HL-60 (cell line): ENCODE measurements around the gene AQP4.

Experiments used
- DNase-seq, 2 experiments: peaks; one replicate each; pipeline ENCODE4 v3.0.0-alpha.2; 2010 to 2020; ENCODE audit warnings: low read depth in 1 of 2, low spot score in 1 of 2
- H3K27ac ChIP-seq: fragments of 250-450 bp; sonication (Bioruptor Pico); replicated peaks from 2 replicates; pipeline ENCODE4 v1.5.1; 2020; ENCODE audit warnings: mild to moderate bottlenecking, moderate library complexity
- H3K27me3 ChIP-seq: fragments of 250-450 bp; sonication (Bioruptor Pico); 2 replicates; pipeline ENCODE4 v1.5.1; 2021; ENCODE audit warnings: mild to moderate bottlenecking, moderate library complexity; ENCODE audit not compliant: insufficient read depth, poor library complexity, severe bottlenecking
- H3K4me3 ChIP-seq: replicated peaks from 2 replicates; pipeline ENCODE4 v1.5.1; 2011; ENCODE audit warnings: mild to moderate bottlenecking, control low read depth, low read length; ENCODE audit not compliant: insufficient read depth
- GABPA ChIP-seq: IDR thresholded peaks from 2 replicates; pipeline ENCODE4 v1.6.1; 2012; ENCODE audit warnings: low read depth
- POLR2AphosphoS5 ChIP-seq: IDR thresholded peaks from 2 replicates; pipeline ENCODE4 v1.6.1; 2012; ENCODE audit warnings: low read depth
- SPI1 ChIP-seq: IDR thresholded peaks from 2 replicates; pipeline ENCODE4 v1.6.1; 2012; ENCODE audit warnings: low read depth, mild to moderate bottlenecking, borderline replicate concordance
- TF ChIP-seq, protein P1 (sequence below): IDR thresholded peaks from one replicate; pipeline ENCODE4 v1.5.1; 2011; ENCODE audit warnings: low read length, control low read depth, inconsistent platforms; ENCODE audit not compliant: insufficient read depth
- TF ChIP-seq, protein P2 (sequence below): IDR thresholded peaks from 2 replicates; pipeline ENCODE4 v1.6.1; 2012; ENCODE audit warnings: low read depth; ENCODE audit not compliant: insufficient replicate concordance

The AQP4 gene

DNA sequence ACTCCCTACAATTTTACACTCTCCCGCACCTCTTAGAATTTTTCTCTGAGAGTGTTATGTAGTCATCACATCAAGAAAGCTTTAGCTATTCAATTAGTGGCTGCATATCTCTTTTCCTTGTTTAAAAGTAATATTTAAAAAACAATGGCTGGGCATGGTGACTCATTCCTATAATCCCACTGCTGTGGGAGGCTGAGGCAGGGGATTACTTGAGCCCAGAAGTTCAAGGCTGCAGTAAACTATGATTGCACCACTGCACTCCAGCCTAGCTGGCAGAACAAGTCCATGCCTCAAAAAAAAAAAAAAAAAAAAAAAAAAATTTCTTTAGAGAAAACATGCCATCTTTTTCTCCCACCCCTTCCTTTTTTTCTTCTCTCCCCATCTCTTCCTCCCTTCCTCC lies 44.3 kb downstream of the AQP4 start:
- DNase-seq, result no peak
- no peaks in the 10 kb centered on the region for H3K27me3 ChIP-seq
- H3K27ac ChIP-seq, result no peak overlapping the region
- TF ChIP-seq POLR2AphosphoS5 (no peak), SPI1 (no peak), GABPA (no peak)
- TF ChIP-seq, protein P1, sequence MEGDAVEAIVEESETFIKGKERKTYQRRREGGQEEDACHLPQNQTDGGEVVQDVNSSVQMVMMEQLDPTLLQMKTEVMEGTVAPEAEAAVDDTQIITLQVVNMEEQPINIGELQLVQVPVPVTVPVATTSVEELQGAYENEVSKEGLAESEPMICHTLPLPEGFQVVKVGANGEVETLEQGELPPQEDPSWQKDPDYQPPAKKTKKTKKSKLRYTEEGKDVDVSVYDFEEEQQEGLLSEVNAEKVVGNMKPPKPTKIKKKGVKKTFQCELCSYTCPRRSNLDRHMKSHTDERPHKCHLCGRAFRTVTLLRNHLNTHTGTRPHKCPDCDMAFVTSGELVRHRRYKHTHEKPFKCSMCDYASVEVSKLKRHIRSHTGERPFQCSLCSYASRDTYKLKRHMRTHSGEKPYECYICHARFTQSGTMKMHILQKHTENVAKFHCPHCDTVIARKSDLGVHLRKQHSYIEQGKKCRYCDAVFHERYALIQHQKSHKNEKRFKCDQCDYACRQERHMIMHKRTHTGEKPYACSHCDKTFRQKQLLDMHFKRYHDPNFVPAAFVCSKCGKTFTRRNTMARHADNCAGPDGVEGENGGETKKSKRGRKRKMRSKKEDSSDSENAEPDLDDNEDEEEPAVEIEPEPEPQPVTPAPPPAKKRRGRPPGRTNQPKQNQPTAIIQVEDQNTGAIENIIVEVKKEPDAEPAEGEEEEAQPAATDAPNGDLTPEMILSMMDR, result no peak
- TF ChIP-seq, protein P2, sequence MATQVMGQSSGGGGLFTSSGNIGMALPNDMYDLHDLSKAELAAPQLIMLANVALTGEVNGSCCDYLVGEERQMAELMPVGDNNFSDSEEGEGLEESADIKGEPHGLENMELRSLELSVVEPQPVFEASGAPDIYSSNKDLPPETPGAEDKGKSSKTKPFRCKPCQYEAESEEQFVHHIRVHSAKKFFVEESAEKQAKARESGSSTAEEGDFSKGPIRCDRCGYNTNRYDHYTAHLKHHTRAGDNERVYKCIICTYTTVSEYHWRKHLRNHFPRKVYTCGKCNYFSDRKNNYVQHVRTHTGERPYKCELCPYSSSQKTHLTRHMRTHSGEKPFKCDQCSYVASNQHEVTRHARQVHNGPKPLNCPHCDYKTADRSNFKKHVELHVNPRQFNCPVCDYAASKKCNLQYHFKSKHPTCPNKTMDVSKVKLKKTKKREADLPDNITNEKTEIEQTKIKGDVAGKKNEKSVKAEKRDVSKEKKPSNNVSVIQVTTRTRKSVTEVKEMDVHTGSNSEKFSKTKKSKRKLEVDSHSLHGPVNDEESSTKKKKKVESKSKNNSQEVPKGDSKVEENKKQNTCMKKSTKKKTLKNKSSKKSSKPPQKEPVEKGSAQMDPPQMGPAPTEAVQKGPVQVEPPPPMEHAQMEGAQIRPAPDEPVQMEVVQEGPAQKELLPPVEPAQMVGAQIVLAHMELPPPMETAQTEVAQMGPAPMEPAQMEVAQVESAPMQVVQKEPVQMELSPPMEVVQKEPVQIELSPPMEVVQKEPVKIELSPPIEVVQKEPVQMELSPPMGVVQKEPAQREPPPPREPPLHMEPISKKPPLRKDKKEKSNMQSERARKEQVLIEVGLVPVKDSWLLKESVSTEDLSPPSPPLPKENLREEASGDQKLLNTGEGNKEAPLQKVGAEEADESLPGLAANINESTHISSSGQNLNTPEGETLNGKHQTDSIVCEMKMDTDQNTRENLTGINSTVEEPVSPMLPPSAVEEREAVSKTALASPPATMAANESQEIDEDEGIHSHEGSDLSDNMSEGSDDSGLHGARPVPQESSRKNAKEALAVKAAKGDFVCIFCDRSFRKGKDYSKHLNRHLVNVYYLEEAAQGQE, result no peak
- H3K4me3 ChIP-seq, result no peak overlapping the region

DNA sequence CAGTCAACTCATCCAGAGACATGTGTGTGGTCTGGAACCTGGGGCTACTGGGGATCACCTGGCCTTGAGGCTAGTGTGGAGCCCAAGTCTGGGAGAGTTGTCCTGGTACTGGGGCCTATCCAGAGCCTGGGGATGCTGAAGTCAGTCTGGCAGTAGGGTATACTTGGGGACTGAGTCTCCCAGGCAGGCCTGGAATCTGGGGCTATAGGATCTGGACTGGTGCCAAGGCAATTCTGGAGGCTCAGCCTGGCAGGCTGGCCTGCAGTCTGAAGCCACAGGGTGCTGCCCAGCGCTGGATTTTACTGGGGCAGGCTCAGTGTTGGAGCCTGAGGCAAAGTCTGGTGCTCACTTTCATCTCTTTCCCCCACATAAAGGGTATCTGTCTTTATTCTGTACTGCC lies 46.5 kb downstream of the AQP4 start:
- no peak for DNase-seq
- Histone ChIP-seq H3K27ac (no peak overlapping the region), H3K4me3 (no peak overlapping the region), H3K27me3 (no peaks in the 10 kb centered on the region)
- TF ChIP-seq SPI1, result no peak
- no peak for TF ChIP-seq GABPA
- TF ChIP-seq POLR2AphosphoS5, result no peak
- TF ChIP-seq, protein P1, result no peak
- TF ChIP-seq, protein P2, result no peak

DNA sequence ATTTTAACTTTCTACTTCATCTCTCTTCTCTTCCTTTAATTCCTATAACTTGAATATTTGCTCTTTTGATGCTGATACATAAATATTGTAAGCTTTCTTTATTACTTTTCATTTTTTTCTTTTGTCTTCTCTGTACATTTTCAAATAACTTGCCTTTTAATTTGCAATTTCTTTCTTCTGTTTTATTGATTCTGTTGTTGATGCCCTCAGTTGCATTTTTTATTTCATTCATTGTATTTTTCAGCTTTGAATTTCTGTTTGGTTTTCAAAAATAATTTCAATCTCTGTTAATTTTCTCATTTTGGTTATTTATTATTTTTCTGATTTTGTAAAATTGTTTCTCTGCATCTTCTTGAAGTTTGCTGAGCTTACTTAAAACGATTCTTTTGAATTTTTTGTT lies 47.0 kb downstream of the AQP4 start:
- Histone ChIP-seq H3K27me3 (no peaks in the 10 kb centered on the region), H3K27ac (no peak overlapping the region), H3K4me3 (no peak overlapping the region)
- no peak for TF ChIP-seq SPI1
- TF ChIP-seq GABPA, result no peak
- TF ChIP-seq, protein P1, result no peak
- TF ChIP-seq POLR2AphosphoS5, result no peak
- TF ChIP-seq, protein P2, result no peak
- no peak for DNase-seq
